Fibroblast of skin of right biceps (primary cell): ENCODE measurements around the gene KLK1.
"Not testable (repeated sequence)": the region's sequence is repeated elsewhere in the genome, so short reads cannot be mapped to it uniquely, and the experiment has no call there.

Experiments used
- DNase-seq: peaks from one replicate; pipeline ENCODE4 v3.0.0-alpha.2; 2013

The KLK1 gene

DNA sequence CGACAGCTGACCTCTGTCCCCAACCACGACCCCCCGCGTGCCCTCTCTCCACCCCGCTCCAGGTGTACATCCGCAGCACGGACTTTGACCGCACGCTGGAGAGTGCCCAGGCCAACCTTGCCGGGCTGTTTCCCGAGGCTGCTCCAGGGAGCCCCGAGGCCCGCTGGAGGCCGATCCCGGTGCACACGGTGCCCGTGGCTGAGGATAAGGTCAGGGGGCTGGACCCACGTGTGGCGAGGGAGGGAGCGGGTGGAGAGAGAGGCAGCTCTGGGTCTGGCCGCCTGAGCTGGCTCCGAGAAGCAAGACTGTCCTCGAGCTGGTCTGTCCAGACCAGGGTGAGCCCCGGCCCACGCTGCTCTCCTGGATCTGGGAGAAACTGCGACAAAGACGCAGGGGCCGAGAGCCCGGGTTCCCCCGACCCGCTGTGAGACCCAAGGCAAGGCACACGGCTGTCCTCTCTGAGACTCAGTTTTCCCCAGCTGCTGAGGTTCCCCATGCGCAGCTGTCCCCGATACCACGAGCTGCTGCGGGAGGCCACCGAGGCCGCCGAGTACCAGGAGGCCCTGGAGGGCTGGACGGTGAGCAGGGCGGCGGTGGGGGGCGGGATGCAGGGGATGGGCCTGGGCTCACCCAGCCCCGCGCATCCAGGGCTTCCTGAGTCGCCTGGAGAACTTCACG is 31.9 kb downstream of the KLK1 start:
- no peak for DNase-seq

DNA sequence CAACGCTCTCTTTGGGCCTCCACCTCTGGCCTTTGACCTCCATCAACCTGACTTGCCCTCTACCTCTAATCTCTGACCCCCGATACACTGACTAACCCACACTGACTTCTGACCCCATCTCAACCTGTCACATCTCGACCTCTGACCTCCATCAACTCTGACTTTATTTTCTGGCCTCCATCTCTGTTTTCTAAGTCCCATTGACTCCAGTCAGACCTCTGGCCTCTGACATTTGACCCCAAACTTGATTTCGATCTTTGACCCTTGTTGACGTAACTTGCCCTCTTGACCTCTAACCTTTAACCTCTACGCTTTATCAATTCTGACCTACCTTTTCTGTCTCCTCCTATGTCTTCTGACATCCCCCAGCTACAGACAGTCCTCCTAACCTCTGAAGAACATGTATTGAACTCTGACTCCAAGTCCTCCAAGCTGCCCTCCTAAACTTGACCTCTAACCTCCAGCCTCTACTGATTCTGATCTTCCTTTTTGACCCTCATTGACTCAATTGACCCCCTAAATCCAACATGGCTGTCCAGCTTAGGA is 32.6 kb downstream of the KLK1 start:
- DNase-seq, result no peak

DNA sequence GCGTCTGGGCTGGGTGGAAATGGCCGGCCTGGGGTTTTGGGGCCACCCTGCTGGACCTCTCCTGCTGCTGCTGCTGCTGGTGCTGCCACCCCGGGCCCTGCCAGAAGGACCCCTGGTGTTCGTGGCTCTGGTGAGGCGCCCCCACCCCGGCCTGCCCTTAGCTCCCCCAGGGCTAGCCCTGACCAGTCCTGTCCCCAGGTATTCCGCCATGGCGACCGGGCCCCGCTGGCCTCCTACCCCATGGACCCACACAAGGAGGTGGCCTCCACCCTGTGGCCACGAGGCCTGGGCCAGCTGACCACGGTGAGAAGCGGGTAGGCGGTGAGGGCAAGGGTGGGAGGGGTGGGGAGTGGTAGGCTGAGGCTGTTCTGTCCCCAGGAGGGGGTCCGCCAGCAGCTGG is 33.2 kb downstream of the KLK1 start, which contains the start of gene ACP4:
Gene ACP4, plus strand, starts transcription at position 20 of the 400 bp plus-strand sequence. Its CDS starts 0 bp downstream, at position 20.
- DNase-seq, result no peak

DNA sequence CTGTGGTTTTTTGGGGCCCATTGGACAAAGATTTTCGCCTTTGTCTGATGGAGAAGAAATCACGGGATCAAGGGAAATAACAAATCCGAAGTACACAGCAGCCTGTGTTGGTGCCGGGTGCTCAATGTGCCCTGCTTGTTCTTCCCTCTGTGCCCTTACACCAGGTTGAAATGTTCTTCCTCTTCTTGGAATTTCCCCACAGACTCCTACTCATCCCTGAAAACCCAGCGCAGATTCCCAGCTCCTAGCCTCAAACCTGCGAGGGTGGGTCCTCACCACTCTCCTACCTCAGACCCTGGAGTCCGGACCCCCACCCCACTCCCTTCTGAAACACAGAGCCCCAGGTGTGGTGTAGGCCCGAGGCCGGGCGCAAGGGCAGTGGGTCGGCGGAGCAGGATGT is 38.3 kb downstream of the KLK1 start:
- no peak for DNase-seq

- no peak for DNase-seq
Measured at GRCh38 chr19:50784710-50785109, 38.9 kb downstream of the KLK1 start.

- DNase-seq, result not testable (repeated sequence)
Measured at GRCh38 chr19:50783848-50784152, 39.8 kb downstream of the KLK1 start.

GRCh38 chr19:50780753-50781435 is 42.7 kb downstream of the KLK1 start:
- DNase-seq, result no peak

- no peak for DNase-seq
Measured at GRCh38 chr19:50779504-50780457, 43.8 kb downstream of the KLK1 start.

DNA sequence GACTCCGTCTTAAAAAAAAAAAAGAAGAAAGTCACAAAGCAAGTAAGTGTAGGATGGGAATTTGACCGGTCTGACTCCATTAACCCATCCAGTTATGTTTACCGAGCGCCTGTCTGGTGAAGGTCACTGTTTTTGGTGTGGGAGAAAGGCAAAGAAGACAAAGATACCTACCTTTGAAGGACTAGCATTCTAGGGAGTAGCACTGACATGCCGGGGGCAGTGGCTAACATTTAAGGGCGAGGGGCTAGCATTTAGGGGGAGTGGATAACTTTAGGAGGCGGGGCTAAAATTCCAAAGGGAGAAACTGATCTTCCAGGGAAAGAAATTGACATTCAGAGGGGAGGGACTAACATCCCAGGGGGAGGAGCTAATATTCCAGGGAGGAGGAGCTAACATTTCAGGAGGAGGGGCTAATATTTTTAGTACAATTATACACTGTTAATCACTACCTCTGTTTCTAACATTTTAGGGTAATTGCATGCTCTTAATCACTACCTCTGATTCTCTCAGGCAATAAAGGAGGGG is 44.6 kb downstream of the KLK1 start:
- no peak for DNase-seq

DNA sequence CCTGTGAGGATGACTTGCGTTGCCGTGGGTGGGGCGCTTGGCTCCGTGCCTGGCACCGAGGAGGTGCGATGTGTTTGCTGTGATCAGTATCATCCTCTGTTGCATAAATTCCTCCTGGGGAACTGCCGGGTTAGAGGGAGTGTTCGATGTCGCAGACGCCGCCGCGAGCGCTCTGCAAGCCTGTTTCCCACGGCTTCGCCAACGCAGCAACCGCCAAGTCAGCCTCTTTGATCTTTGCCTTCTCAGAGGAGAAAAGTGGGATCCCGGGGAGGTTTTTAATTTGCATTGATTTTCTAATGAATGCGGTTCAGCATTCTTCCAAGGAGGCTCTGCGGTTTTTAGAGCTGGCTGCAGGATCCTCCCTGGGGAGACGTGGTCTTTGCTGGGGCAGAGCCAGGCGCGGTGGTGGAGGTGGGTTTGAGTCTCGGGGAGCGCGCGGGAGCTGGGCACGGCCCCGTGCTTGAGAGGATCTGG is 45.7 kb downstream of the KLK1 start:
- peak; percentile 41 for DNase-seq

DNA sequence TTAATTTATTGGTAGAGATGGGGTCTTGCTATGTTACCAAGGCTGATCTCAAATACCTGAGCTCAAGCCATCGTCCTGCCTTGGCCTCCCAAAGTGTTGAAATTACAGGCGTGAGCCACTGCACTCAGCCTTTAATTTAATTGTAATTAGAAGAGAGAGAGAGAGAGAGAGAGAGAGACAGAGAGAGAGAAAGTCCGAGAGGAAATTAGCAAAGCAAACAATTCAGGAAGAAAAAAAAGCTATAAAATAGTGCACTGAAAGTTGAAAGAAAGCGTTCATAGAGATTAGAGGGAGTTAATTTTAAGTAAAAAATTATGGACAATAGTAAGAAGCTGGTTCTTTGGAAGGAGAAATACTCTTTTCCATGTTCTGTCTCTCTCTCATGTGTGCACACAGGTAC is 46.3 kb downstream of the KLK1 start:
- no peak for DNase-seq

DNA sequence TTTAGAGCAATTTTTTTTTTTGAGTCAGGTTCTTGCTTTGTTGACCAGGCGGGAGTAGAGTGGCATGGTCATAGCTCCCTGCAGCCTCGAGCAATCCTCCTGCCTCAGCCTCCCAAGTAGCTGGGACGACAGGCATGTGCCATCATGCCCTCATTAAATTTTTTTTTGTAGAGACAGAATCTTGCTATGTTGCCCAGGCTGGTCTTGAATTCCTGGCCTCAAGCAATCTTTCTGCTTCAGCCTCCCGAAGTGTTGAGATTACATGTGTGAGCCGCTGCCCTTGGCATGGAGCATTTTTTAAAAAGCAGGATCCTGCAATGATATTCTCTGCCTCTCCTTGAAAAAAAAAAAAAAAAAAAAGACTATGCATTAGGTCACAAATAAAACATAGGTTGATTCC is 47.5 kb downstream of the KLK1 start:
- no peak for DNase-seq

GRCh38 chr19:50773454-50773853 is 50.1 kb downstream of the KLK1 start:
- DNase-seq, result not testable (repeated sequence)

- not testable (repeated sequence) for DNase-seq
Measured at GRCh38 chr19:50772912-50773311, 50.7 kb downstream of the KLK1 start.

DNA sequence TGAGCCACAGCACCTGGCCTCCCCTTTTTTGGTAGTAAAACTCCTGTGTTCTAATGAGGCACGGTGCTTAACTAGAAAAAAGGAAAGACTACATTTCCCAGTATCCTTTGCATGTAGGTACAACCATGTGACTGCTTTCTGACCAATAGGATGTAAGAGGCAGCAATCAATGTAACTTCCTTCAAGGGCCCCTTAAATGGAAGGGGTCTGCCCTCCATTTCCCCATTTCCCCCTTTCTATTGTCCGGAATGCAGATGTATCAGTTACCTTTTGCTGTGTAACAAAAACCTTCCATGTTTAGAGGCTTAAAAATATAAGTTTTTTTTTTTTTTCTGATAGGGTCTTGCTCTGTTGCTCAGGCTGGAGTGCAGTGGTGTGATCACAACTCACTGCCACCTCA is 51.1 kb downstream of the KLK1 start:
- DNase-seq, result no peak

DNA sequence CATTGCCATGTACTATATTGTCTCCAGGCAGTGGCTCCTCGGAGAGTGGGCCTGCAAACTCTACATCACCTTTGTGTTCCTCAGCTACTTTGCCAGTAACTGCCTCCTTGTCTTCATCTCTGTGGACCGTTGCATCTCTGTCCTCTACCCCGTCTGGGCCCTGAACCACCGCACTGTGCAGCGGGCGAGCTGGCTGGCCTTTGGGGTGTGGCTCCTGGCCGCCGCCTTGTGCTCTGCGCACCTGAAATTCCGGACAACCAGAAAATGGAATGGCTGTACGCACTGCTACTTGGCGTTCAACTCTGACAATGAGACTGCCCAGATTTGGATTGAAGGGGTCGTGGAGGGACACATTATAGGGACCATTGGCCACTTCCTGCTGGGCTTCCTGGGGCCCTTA is 52.7 kb downstream of the KLK1 start:
- no peak for DNase-seq

- not testable (repeated sequence) for DNase-seq
Measured at GRCh38 chr19:50770164-50770563, 53.4 kb downstream of the KLK1 start, which contains the start of gene GPR32. GPR32 (plus strand) TSS chr19:50770464; CDS start chr19:50770601, 137 bp downstream.
